Measurements from ENCODE around the gene CENPO.

The CENPO gene

DNA sequence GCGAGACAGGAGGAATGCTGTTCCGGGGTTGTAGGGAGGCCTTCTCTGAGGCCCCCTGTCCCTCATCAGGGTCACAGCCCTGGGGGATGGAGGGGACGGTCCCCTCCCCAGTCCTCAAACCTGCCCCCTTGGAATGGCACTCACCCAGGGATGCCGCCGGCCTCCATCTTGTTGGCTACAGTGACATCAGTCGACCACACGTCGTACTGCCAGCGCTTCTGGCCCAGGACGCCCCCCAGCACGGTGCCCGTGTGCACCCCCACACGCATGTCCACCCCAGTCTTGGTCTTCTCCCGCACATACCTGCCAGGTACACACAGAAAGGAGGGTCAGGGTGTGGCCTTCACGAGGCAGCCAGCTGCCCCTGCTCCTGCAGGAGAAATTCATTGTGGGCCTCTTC lies 46.5 kb downstream of the CENPO start:
- no peak overlapping the region for H3K27ac ChIP-seq
- no peak for DNase-seq (ENCODE audit: low spot score)
- H3K4me3 ChIP-seq = no peak overlapping the region
- TF ChIP-seq, protein P1, sequence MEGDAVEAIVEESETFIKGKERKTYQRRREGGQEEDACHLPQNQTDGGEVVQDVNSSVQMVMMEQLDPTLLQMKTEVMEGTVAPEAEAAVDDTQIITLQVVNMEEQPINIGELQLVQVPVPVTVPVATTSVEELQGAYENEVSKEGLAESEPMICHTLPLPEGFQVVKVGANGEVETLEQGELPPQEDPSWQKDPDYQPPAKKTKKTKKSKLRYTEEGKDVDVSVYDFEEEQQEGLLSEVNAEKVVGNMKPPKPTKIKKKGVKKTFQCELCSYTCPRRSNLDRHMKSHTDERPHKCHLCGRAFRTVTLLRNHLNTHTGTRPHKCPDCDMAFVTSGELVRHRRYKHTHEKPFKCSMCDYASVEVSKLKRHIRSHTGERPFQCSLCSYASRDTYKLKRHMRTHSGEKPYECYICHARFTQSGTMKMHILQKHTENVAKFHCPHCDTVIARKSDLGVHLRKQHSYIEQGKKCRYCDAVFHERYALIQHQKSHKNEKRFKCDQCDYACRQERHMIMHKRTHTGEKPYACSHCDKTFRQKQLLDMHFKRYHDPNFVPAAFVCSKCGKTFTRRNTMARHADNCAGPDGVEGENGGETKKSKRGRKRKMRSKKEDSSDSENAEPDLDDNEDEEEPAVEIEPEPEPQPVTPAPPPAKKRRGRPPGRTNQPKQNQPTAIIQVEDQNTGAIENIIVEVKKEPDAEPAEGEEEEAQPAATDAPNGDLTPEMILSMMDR (IDR thresholded peaks at IDR 0.05) = no peak

DNA sequence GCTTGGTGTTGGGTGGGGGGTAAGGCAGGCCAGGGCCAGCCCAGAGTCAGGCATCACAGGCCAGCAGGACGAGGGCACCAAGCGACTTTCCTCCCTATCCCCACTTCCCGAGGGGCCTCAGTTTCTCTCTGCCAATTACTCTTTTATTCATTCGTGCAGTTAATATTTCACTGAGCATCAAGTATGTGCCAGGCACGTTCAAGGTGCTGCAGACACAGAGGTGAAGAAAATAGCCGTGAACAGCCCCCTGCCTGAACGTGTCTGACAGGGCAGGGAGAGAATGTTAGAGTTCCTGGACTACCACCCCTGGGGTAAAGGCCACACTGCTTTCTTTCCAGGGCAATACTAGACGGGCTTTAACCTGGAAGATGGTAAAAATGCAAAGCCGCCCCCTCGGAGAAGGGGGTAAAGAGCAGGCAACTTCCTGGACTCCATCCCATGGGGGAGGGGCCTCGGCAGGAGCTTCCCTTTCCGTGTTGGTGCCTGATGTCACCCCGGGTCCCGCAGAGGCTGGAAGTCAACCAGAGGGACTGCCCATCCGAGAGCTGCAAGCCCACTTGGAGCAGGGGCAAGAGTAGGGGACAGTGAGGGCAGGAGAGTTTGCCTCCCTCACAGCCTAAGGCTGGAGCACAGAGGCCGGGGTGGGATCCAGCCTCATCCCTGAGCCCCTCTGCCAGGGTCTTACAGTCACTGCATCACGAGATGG lies 47.1 kb downstream of the CENPO start:
- H3K27ac ChIP-seq = no peak overlapping the region
- no peak for DNase-seq (ENCODE audit: low spot score)
- TF ChIP-seq, protein P1 (IDR thresholded peaks at IDR 0.05) = no peak
- H3K4me3 ChIP-seq = no peak overlapping the region

DNA sequence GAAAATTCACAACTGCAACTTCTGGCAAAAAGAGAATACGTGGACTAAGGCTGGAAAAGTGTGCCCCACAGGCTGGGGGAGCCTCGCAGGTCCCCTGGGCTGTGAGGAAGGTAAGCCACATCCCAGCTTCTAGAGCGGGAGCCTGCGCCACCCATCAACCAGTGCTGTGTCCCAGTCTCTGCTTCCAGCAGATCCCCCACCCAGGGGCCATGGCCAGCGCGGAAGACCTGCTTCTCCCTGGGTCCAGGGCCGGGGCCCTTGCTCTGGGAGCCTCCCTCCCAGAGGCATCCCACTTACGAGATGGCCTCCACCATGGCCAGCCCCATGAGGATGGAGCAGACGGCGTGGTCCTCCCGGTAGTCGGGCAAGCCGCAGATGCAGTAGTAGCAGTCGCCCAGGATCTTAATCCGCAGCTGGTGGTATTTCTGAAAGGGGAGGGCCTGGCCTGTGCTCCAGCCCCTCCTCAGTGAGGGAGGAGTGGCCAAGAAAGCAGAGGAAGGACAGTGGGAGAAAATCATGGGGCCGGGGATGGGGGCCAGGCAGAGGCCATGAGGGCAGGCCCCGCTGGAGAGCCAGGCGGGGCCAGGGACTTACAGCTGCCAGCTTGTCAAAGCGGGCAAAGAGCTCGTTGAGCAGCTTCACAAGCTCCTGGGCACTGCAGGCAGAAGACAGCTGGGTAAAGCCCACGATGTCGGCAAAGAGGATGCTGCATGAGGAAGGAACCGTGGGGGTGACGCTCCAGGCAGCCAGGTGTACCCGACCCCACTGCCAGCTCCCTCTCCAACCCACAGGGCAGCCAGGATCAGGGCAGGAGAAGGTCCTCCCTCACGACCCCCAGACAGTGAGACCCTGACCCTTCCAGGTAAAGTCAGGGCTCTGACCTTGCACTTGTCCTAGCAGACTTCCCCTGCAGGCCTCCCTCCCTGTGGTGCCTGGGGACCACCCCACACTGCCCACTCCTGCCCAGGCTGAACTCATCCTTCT lies 48.0 kb downstream of the CENPO start:
- no peak overlapping the region for H3K4me3 ChIP-seq
- no peak overlapping the region for H3K27ac ChIP-seq
- TF ChIP-seq, protein P1 (IDR thresholded peaks at IDR 0.05) = no peak
- DNase-seq (ENCODE audit: low spot score) = no peak

DNA sequence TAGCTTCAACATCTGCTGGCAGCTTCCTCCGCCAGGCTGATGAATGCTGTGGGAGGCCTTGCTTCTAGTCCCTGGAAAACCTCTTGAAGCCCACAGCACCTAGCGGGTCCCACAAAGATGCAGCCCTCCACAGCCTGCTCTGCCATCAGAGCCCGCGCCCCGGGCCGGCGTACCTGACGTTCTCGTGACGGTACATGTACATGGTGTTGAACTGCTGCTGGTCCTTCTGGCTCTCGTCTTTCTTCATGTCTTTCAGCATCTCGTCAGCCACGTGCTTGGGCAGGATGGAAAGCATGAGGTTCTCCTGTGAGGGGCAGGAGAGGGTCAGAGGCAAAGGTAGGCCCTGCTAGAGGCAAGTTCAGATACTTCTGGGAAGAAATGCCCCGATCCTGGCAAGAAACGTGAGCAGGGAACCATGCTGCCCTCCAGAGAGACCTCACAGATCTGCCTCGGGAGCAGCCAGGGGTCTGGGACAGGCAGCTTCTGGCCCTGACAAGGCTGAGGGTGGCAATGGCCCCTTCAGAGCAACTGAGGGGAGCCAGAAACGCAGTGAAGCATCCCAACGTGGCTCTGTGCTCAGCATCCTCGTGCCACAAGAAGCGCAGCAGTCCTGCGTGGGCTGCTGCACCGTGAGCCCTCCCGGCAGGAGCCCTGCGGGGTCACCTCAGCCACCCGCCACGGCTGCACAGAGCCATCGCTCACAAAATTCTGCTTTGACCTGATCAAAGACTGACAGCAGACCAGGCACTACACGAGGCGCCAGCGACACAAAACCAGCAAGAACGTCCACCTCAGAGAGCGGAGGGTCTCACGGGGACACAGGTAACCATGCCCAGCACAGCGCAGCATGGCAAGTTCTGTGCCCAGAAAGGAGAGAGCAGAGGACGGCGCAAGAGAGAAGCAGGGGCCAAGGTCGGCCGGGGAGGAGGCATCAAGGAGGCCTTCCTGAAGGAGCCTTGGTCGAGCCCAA lies 49.1 kb downstream of the CENPO start:
- TF ChIP-seq, protein P1 (IDR thresholded peaks at IDR 0.05) = no peak
- no peak overlapping the region for H3K4me3 ChIP-seq
- no peak overlapping the region for H3K27ac ChIP-seq
- DNase-seq (ENCODE audit: low spot score) = no peak

DNA sequence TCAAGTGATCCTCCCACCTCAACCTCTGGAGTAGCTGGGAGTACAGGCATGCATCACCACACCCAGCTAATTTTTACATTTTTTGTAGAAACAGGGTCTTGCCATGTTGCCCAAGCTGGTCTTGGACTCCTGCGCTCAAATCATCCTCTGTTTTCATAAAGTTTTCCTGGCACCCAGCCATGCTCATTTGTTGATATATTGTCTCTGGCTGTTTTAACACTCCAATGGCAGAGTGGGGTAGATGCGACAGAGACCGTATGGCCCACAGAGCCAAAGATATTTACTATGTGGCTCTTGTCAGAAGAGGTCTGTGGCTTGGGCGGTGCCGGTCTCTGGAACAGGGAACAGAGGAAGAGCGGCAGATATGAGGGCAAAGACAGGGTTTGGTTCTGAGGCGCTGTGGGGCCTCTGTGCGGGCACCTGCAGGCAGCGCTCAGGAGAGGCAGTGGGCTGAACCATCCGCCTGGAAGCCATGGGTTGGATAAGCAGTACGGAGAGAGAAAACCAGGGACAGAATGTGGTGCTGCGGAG lies 50.2 kb downstream of the CENPO start:
- no peak overlapping the region for H3K27ac ChIP-seq
- TF ChIP-seq, protein P1 (IDR thresholded peaks at IDR 0.05) = no peak
- DNase-seq (ENCODE audit: low spot score) = no peak
- no peak overlapping the region for H3K4me3 ChIP-seq

DNA sequence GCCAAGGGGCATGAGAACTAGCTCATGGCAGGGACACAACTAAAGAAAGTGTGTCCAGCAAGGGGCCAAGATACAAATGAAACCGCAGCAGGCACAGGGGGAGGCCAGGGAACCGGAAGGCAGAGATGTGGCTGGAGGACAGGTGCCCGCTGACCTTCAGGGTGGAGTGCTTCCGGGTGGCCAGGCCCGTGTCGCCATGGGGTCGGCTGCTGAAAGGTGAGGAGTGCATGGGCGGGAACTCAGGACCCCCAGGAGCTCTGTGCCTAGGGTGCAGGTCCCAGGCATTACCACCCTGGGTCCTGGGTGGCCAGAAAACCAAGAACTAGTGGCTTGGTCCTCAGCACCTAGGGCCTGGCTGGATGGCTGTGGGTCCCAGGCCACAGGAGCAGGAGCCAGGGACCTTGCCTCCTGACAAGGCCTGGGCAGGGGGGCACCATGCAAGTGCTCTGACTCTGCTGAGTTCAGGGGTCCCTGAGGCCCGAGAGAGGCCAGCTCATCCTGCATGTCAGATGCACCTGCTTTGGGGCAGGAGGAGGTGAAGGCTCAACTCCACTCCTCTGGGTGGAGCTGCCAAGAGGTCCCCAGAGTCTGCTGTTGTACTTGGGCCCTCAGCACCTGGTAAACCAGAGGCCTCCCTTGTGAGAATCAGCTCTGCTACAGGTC lies 50.9 kb downstream of the CENPO start:
- TF ChIP-seq, protein P1 (IDR thresholded peaks at IDR 0.05) = no peak
- no peak overlapping the region for H3K4me3 ChIP-seq
- no peak for DNase-seq (ENCODE audit: low spot score)

More for the DNA sequence above, 50.9 kb downstream of the CENPO start:
- H3K27ac ChIP-seq = no peak overlapping the region
